Femur (tissue), 1 donor: ENCODE data around the gene UBLCP1.
"Not testable (repeated sequence)": the region's sequence is repeated elsewhere in the genome, so short reads cannot be mapped to it uniquely, and the experiment has no call there.

Source experiments
- DNase-seq: peaks from one replicate; pipeline ENCODE4 v3.0.0-alpha.2; 2017

Gene UBLCP1

GRCh38 chr5:159257007-159257406, 6.1 kb upstream of the UBLCP1 start:
- no peak for DNase-seq

GRCh38 chr5:159257629-159258283, 5.3 kb upstream of the UBLCP1 start:
- DNase-seq, result no peak

- no peak for DNase-seq
Observed at GRCh38 chr5:159258361-159258760, 4.7 kb upstream of the UBLCP1 start.

- DNase-seq, result not testable (repeated sequence)
Observed at GRCh38 chr5:159260212-159260611, 2.9 kb upstream of the UBLCP1 start.

- peak; percentile 18 for DNase-seq
Observed at GRCh38 chr5:159262472-159262858, 625 bp upstream of the UBLCP1 start.

- no peak for DNase-seq
Observed at GRCh38 chr5:159263569-159263905, 447 bp downstream of the UBLCP1 start.

GRCh38 chr5:159266764-159267163, 3.7 kb downstream of the UBLCP1 start:
- DNase-seq, result not testable (repeated sequence)

- no peak for DNase-seq
Observed at GRCh38 chr5:159269723-159270122, 6.6 kb downstream of the UBLCP1 start.

- no peak for DNase-seq
Observed at GRCh38 chr5:159273923-159274322, 10.8 kb downstream of the UBLCP1 start.

- no peak for DNase-seq
Observed at GRCh38 chr5:159274676-159275075, 11.6 kb downstream of the UBLCP1 start.

- no peak for DNase-seq
Observed at GRCh38 chr5:159286420-159287035, 23.4 kb downstream of the UBLCP1 start.

GRCh38 chr5:159290741-159291140, 27.7 kb downstream of the UBLCP1 start:
- no peak for DNase-seq

- no peak for DNase-seq
Observed at GRCh38 chr5:159294921-159295320, 31.8 kb downstream of the UBLCP1 start.

- not testable (repeated sequence) for DNase-seq
Observed at GRCh38 chr5:159297300-159297699, 34.2 kb downstream of the UBLCP1 start.

- DNase-seq, result no peak
Observed at GRCh38 chr5:159301466-159301865, 38.4 kb downstream of the UBLCP1 start.

GRCh38 chr5:159301929-159302860, 39.1 kb downstream of the UBLCP1 start:
- not testable (repeated sequence) for DNase-seq

GRCh38 chr5:159303286-159303685, 40.2 kb downstream of the UBLCP1 start:
- no peak for DNase-seq

GRCh38 chr5:159304961-159305595, 42.0 kb downstream of the UBLCP1 start:
- DNase-seq, result no peak

- DNase-seq, result no peak
Observed at GRCh38 chr5:159309689-159310433, 46.8 kb downstream of the UBLCP1 start.

GRCh38 chr5:159310511-159310910, 47.4 kb downstream of the UBLCP1 start:
- DNase-seq, result no peak

GRCh38 chr5:159311063-159311462, 48.0 kb downstream of the UBLCP1 start:
- DNase-seq, result no peak

GRCh38 chr5:159313197-159313596, 50.1 kb downstream of the UBLCP1 start:
- DNase-seq, result no peak
